Measurements from ENCODE around the gene TXNRD1.

The TXNRD1 gene

GRCh38 chr12:104279164-104279563, 63.6 kb downstream of the TXNRD1 start:
- peaks cover 4% of the 10 kb centered on the region in 2 donors for H3K4me1 ChIP-seq (ENCODE audit: control insufficient read depth in 1 of 2, insufficient read depth in 2 of 2, low read length in 2 of 2)
- no peak overlapping the region for H3K9ac ChIP-seq (ENCODE audit: low read depth in 1 of 2, low read length in 2 of 2)
- no peaks in the 10 kb centered on the region for H3K27me3 ChIP-seq (ENCODE audit: control insufficient read depth in 1 of 2, insufficient read depth in 2 of 2, low read length in 2 of 2)
- no peaks in the 10 kb centered on the region for H3K9me3 ChIP-seq (ENCODE audit: control insufficient read depth in 1 of 2, low read length in 2 of 2)
- no peak overlapping the region for H3K27ac ChIP-seq (ENCODE audit: low read depth, low read length)
- H3K4me3 ChIP-seq (ENCODE audit: low read depth in 1 of 2, low read length in 2 of 2): no peak overlapping the region
- H3K36me3 ChIP-seq (ENCODE audit: control insufficient read depth in 1 of 2, insufficient read depth in 2 of 2, low read length in 2 of 2): no peaks in the 10 kb centered on the region

DNA sequence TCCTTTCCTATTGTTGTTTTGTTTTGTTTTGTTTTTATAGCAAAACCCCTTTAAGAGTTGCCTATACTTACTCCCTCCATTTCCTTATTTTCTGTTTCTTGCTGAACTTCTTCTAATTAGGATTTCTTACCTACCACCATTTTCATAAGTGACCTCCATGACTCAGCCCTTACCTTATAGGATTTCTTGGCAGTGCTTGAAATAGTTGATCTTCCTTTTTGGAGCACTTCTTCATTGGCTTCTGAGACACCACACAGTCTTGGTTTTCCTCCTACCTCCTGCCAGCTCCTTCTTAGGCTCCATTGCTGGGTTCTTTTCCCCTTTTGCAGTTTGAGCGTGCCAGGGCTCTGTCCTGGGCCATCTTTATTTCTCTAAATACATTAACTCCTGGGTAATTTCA, 64.5 kb downstream of the TXNRD1 start:
- Histone ChIP-seq H3K27me3 (ENCODE audit: control insufficient read depth in 1 of 2, insufficient read depth in 2 of 2, low read length in 2 of 2) (no peaks in the 10 kb centered on the region), H3K4me1 (ENCODE audit: control insufficient read depth in 1 of 2, insufficient read depth in 2 of 2, low read length in 2 of 2) (peaks cover 4 to 6% of the 10 kb centered on the region in 2 donors), H3K4me3 (ENCODE audit: low read depth in 1 of 2, low read length in 2 of 2) (no peak overlapping the region), H3K9ac (ENCODE audit: low read depth in 1 of 2, low read length in 2 of 2) (no peak overlapping the region), H3K36me3 (ENCODE audit: control insufficient read depth in 1 of 2, insufficient read depth in 2 of 2, low read length in 2 of 2) (no peaks in the 10 kb centered on the region), H3K27ac (ENCODE audit: low read depth, low read length) (no peak overlapping the region), H3K9me3 (ENCODE audit: control insufficient read depth in 1 of 2, low read length in 2 of 2) (no peaks in the 10 kb centered on the region)

GRCh38 chr12:104280717-104281458, 65.3 kb downstream of the TXNRD1 start:
- Histone ChIP-seq H3K9ac (ENCODE audit: low read depth in 1 of 2, low read length in 2 of 2) (no peak overlapping the region), H3K27ac (ENCODE audit: low read depth, low read length) (no peak overlapping the region), H3K4me1 (ENCODE audit: control insufficient read depth in 1 of 2, insufficient read depth in 2 of 2, low read length in 2 of 2) (peaks cover 9 to 14% of the 10 kb centered on the region in 2 donors), H3K9me3 (ENCODE audit: control insufficient read depth in 1 of 2, low read length in 2 of 2) (no peaks in the 10 kb centered on the region), H3K27me3 (ENCODE audit: control insufficient read depth in 1 of 2, insufficient read depth in 2 of 2, low read length in 2 of 2) (no peaks in the 10 kb centered on the region), H3K4me3 (ENCODE audit: low read depth in 1 of 2, low read length in 2 of 2) (no peak overlapping the region), H3K36me3 (ENCODE audit: control insufficient read depth in 1 of 2, insufficient read depth in 2 of 2, low read length in 2 of 2) (no peaks in the 10 kb centered on the region)

DNA sequence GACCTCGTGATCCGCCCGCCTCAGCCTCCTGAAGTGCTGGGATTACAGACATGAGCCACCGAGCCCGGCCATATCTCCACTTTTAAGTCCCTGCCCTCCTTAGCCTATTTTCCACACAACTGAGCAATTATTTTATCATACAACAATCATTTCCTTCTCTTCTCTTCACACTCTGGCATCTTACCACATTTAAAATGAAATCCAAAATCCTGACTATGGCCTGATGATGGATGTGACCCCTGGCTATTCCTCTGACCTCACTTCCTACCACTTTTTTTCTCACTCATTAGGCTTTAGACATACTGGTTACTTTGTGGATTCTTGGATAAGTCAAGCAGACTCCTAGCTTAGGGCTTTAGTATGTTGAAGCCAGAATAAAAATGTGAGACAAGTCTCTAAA, 66.1 kb downstream of the TXNRD1 start:
- no peaks in the 10 kb centered on the region for H3K27me3 ChIP-seq (ENCODE audit: control insufficient read depth in 1 of 2, insufficient read depth in 2 of 2, low read length in 2 of 2)
- H3K9ac ChIP-seq (ENCODE audit: low read depth in 1 of 2, low read length in 2 of 2): no peak overlapping the region
- no peaks in the 10 kb centered on the region for H3K36me3 ChIP-seq (ENCODE audit: control insufficient read depth in 1 of 2, insufficient read depth in 2 of 2, low read length in 2 of 2)
- H3K4me1 ChIP-seq (ENCODE audit: control insufficient read depth in 1 of 2, insufficient read depth in 2 of 2, low read length in 2 of 2): peaks cover 14 to 17% of the 10 kb centered on the region in 2 donors
- no peaks in the 10 kb centered on the region for H3K9me3 ChIP-seq (ENCODE audit: control insufficient read depth in 1 of 2, low read length in 2 of 2)
- no peak overlapping the region for H3K4me3 ChIP-seq (ENCODE audit: low read depth in 1 of 2, low read length in 2 of 2)
- H3K27ac ChIP-seq (ENCODE audit: low read depth, low read length): no peak overlapping the region

GRCh38 chr12:104282109-104282508, 66.5 kb downstream of the TXNRD1 start:
- H3K9ac ChIP-seq (ENCODE audit: low read depth in 1 of 2, low read length in 2 of 2): no peak overlapping the region
- no peak overlapping the region for H3K4me3 ChIP-seq (ENCODE audit: low read depth in 1 of 2, low read length in 2 of 2)
- H3K36me3 ChIP-seq (ENCODE audit: control insufficient read depth in 1 of 2, insufficient read depth in 2 of 2, low read length in 2 of 2): no peaks in the 10 kb centered on the region
- H3K27ac ChIP-seq (ENCODE audit: low read depth, low read length): no peak overlapping the region
- H3K4me1 ChIP-seq (ENCODE audit: control insufficient read depth in 1 of 2, insufficient read depth in 2 of 2, low read length in 2 of 2): peaks cover 14 to 17% of the 10 kb centered on the region in 2 donors
- H3K9me3 ChIP-seq (ENCODE audit: control insufficient read depth in 1 of 2, low read length in 2 of 2): no peaks in the 10 kb centered on the region
- H3K27me3 ChIP-seq (ENCODE audit: control insufficient read depth in 1 of 2, insufficient read depth in 2 of 2, low read length in 2 of 2): no peaks in the 10 kb centered on the region

GRCh38 chr12:104285740-104286515, 70.3 kb downstream of the TXNRD1 start:
- Histone ChIP-seq H3K9ac (ENCODE audit: low read depth in 1 of 2, low read length in 2 of 2) (peak overlapping the region; percentile 50 to 80), H3K9me3 (ENCODE audit: control insufficient read depth in 1 of 2, low read length in 2 of 2) (no peaks in the 10 kb centered on the region), H3K36me3 (ENCODE audit: control insufficient read depth in 1 of 2, insufficient read depth in 2 of 2, low read length in 2 of 2) (no peaks in the 10 kb centered on the region), H3K27me3 (ENCODE audit: control insufficient read depth in 1 of 2, insufficient read depth in 2 of 2, low read length in 2 of 2) (no peaks in the 10 kb centered on the region), H3K27ac (ENCODE audit: low read depth, low read length) (peak overlapping the region; percentile 64), H3K4me1 (ENCODE audit: control insufficient read depth in 1 of 2, insufficient read depth in 2 of 2, low read length in 2 of 2) (peaks cover 18 to 35% of the 10 kb centered on the region in 2 donors), H3K4me3 (ENCODE audit: low read depth in 1 of 2, low read length in 2 of 2) (peak overlapping the region; percentile 85 to 94)

- peaks cover 18 to 35% of the 10 kb centered on the region in 2 donors for H3K4me1 ChIP-seq (ENCODE audit: control insufficient read depth in 1 of 2, insufficient read depth in 2 of 2, low read length in 2 of 2)
- H3K9me3 ChIP-seq (ENCODE audit: control insufficient read depth in 1 of 2, low read length in 2 of 2): no peaks in the 10 kb centered on the region
Observed at GRCh38 chr12:104286516-104287482, 71.2 kb downstream of the TXNRD1 start.

GRCh38 chr12:104288635-104289274, 73.2 kb downstream of the TXNRD1 start:
- peak overlapping the region; percentile 79 for H3K27ac ChIP-seq (ENCODE audit: low read depth, low read length)
- H3K27me3 ChIP-seq (ENCODE audit: control insufficient read depth in 1 of 2, insufficient read depth in 2 of 2, low read length in 2 of 2): no peaks in the 10 kb centered on the region
- H3K36me3 ChIP-seq (ENCODE audit: control insufficient read depth in 1 of 2, insufficient read depth in 2 of 2, low read length in 2 of 2): peaks cover 10 to 13% of the 10 kb centered on the region in 2 donors
- peak overlapping the region; percentile 85 to 94 for H3K4me3 ChIP-seq (ENCODE audit: low read depth in 1 of 2, low read length in 2 of 2)
- peak overlapping the region; percentile 80 to 90 for H3K9ac ChIP-seq (ENCODE audit: low read depth in 1 of 2, low read length in 2 of 2)
- no peaks in the 10 kb centered on the region for H3K9me3 ChIP-seq (ENCODE audit: control insufficient read depth in 1 of 2, low read length in 2 of 2)
- H3K4me1 ChIP-seq (ENCODE audit: control insufficient read depth in 1 of 2, insufficient read depth in 2 of 2, low read length in 2 of 2): peaks cover 18 to 35% of the 10 kb centered on the region in 2 donors

More at GRCh38 chr12:104286516-104287482, 71.2 kb downstream of the TXNRD1 start:
- H3K27me3 ChIP-seq (ENCODE audit: control insufficient read depth in 1 of 2, insufficient read depth in 2 of 2, low read length in 2 of 2): no peaks in the 10 kb centered on the region
- peak overlapping the region; percentile 95 for H3K27ac ChIP-seq (ENCODE audit: low read depth, low read length)
- peak overlapping the region; percentile 80 to 90 for H3K9ac ChIP-seq (ENCODE audit: low read depth in 1 of 2, low read length in 2 of 2)
- H3K4me3 ChIP-seq (ENCODE audit: low read depth in 1 of 2, low read length in 2 of 2): peak overlapping the region; percentile 85 to 94
- peaks cover 2% of the 10 kb centered on the region in 2 donors for H3K36me3 ChIP-seq (ENCODE audit: control insufficient read depth in 1 of 2, insufficient read depth in 2 of 2, low read length in 2 of 2)

GRCh38 chr12:104290320-104290719, 74.7 kb downstream of the TXNRD1 start:
- no peak overlapping the region for H3K4me3 ChIP-seq (ENCODE audit: low read depth in 1 of 2, low read length in 2 of 2)

More at GRCh38 chr12:104290320-104290719, 74.7 kb downstream of the TXNRD1 start:
- Histone ChIP-seq H3K36me3 (ENCODE audit: control insufficient read depth in 1 of 2, insufficient read depth in 2 of 2, low read length in 2 of 2) (peaks cover 18% of the 10 kb centered on the region in 2 donors), H3K4me1 (ENCODE audit: control insufficient read depth in 1 of 2, insufficient read depth in 2 of 2, low read length in 2 of 2) (peaks cover 22 to 31% of the 10 kb centered on the region in 2 donors), H3K9me3 (ENCODE audit: control insufficient read depth in 1 of 2, low read length in 2 of 2) (no peaks in the 10 kb centered on the region), H3K9ac (ENCODE audit: low read depth in 1 of 2, low read length in 2 of 2) (no peak overlapping the region), H3K27ac (ENCODE audit: low read depth, low read length) (no peak overlapping the region), H3K27me3 (ENCODE audit: control insufficient read depth in 1 of 2, insufficient read depth in 2 of 2, low read length in 2 of 2) (no peaks in the 10 kb centered on the region)
